SK-N-MC (cell line): ENCODE data around the gene DZIP1L.

Source experiments
- EZH2 ChIP-seq: fragments of 200-600 bp; sonication (generic); IDR thresholded peaks from one replicate; pipeline ENCODE4 v1.6.1; 2017; ENCODE audit warnings: antibody characterized with exemption
- POLR2AphosphoS5 ChIP-seq: IDR thresholded peaks from 2 replicates; pipeline ENCODE4 v1.6.1; 2012; ENCODE audit warnings: mild to moderate bottlenecking, low read depth, low read length, borderline replicate concordance

GRCh38 chr3:138072796-138073195, 42.6 kb downstream of the DZIP1L start:
- TF ChIP-seq POLR2AphosphoS5 (no peak), EZH2 (no peak)
